ENCODE results near the gene BCAM.

- no peak for TF ChIP-seq SIN3A (IDR thresholded peaks at IDR 0.05; ENCODE audit: low read depth, low read length)
- no peak for TF ChIP-seq FOXK2 (IDR thresholded peaks at IDR 0.05)
- TF ChIP-seq USF2 (IDR thresholded peaks at IDR 0.05; ENCODE audit: borderline replicate concordance, low read depth, low read length) = no peak
- TF ChIP-seq FOS (IDR thresholded peaks at IDR 0.05; ENCODE audit: borderline replicate concordance, extremely low read depth, insufficient read length) = no peak
- no peak for TF ChIP-seq EP300 (IDR thresholded peaks at IDR 0.05; ENCODE audit: borderline replicate concordance in 1 of 2, control insufficient read depth in 1 of 2, low read depth in 2 of 2, low read length in 2 of 2)
- TF ChIP-seq JUND (IDR thresholded peaks at IDR 0.05; ENCODE audit: low read depth, low read length) = no peak
- no peak for TF ChIP-seq NFIC (IDR thresholded peaks at IDR 0.05; ENCODE audit: low read depth, low read length)
- TF ChIP-seq, protein P1, sequence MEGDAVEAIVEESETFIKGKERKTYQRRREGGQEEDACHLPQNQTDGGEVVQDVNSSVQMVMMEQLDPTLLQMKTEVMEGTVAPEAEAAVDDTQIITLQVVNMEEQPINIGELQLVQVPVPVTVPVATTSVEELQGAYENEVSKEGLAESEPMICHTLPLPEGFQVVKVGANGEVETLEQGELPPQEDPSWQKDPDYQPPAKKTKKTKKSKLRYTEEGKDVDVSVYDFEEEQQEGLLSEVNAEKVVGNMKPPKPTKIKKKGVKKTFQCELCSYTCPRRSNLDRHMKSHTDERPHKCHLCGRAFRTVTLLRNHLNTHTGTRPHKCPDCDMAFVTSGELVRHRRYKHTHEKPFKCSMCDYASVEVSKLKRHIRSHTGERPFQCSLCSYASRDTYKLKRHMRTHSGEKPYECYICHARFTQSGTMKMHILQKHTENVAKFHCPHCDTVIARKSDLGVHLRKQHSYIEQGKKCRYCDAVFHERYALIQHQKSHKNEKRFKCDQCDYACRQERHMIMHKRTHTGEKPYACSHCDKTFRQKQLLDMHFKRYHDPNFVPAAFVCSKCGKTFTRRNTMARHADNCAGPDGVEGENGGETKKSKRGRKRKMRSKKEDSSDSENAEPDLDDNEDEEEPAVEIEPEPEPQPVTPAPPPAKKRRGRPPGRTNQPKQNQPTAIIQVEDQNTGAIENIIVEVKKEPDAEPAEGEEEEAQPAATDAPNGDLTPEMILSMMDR (IDR thresholded peaks at IDR 0.05 in 2 of 3, conservative IDR thresholded peaks at IDR 0.05 in 1 of 3; ENCODE audit: control insufficient read depth in 2 of 3, extremely low read depth in 1 of 3, insufficient read depth in 1 of 3, low read depth in 3 of 3, low read length in 3 of 3) = no peak
- TF ChIP-seq CBX3 (IDR thresholded peaks at IDR 0.05; ENCODE audit: borderline replicate concordance, low read depth) = no peak
- no peak for TF ChIP-seq RAD21 (IDR thresholded peaks at IDR 0.05; ENCODE audit: insufficient read depth, low read depth, low read length)
- no peak for TF ChIP-seq POLR2A (IDR thresholded peaks at IDR 0.05; ENCODE audit: low read depth, low read length)
These were observed 38.5 kb downstream of the BCAM start for GRCh38 chr19:44847144-44848035.
